ENCODE measurements around the gene DCAF10.

GRCh38 chr9:37859043-37859442 lies 58.4 kb downstream of the DCAF10 start:
- no peak for TF ChIP-seq CTCF (IDR thresholded peaks at IDR 0.05)
- no peak for TF ChIP-seq POLR2A (IDR thresholded peaks at IDR 0.05)

All from lower leg skin (tissue), 3 donors.